CD4-positive, alpha-beta T cell treated with Interleukin-1 beta for 1 hour (primary cell): Measurements from ENCODE around the gene NRP2.
A peak's percentile ranks its signal among the peaks of the same experiment; 100 is the strongest.

Experiments used
- DNase-seq, 2 donors: peaks; one replicate each; pipeline ENCODE4 v3.0.0-alpha.2; 2020 to 2022

NRP2 gene

DNA sequence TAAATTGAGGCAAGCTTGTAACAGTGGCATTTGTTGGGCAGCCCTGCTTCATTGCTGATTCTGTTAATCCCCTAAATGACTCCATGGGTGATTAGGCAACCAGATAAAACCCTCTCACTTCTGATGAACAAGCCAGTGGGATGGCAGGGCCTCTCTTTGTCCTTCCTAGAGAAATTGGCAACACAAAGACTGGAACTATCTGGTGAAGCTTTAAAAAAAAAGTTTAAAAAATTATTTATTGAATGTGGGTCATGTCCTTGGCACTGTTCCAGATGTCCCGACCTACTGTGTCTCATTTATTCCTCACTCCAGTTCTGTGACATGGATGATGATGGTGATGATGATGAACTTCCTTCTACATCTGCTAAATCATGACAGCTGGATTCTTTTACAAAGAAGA lies 30.8 kb downstream of the NRP2 start:
- no peak for DNase-seq

DNA sequence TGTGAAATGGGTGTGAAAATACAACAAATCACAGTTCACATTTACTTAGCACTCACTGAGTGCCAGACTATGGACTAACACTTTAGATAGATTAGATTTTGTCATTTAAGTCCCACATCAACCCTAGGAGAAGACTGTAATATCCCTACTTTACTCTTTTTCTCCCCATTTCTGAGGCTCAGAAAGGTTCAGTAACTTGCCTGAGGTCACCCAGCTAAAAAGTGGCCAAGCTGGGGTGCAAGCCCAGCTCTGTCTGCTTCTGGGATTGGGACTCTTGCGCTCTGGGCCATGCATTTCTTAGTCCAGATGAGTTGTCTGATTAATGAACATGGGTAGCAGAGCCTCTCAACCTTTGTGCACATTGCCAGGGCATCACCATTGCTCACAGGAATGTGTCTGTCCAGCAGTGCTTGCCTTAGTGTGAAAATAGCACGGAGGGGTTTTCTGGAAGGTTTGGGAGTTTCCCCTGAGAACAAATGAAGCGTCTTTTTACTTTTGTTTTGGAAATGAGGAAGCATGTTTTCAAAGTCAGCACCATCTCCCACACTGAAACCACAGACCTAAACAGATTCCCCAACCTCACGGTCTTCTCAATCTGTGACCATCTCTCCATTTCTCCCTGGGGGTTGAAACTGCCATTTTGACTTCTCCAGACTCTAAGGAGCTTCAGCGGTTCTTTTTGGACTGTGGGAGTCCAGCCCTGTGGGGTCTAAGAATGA lies 31.9 kb downstream of the NRP2 start:
- DNase-seq = peak; percentile 3 to 43

DNA sequence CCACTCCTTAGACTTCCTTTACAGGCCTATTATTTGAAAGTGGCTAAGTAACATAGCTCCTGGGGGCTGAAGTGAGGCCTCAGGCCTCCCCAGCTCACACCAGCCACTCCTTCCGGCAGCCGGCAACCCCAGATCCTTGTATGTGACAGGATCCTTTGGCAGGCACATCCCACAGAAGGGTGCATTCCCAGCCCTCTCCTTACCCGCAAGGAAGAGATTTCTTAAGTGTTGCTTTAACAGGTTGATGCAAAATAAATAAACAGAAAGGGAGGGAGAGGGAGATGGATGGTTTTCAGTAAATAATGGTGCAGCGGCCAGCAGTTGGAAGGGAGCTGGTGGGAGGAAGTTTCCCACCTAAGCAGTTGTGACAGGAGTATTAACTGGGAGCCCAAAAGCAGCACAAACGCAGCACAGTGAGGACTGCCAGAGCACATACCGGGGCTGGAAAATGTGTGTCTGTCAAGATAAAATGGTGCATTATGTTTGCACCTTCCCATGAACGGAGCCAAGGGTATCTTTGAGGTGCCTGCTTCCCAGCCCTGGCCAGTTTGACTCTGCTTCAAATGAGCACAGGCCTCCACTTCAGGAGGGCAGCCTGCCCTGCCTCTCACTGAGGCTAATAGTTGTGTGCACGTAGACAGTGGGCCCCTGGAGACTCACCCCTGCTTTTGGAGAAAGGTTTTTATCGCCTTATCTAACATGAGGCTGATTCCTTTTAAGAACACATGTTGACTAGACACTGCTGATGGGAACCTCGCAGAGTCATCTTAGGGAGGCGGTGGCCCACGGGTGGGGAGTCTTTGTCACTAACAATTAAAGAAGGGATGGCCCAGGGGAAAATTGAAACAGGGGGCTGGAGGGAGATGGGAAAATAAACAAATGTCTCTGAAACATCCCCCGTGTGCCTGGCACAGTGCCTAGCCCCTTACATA lies 32.8 kb downstream of the NRP2 start:
- DNase-seq = no peak

DNA sequence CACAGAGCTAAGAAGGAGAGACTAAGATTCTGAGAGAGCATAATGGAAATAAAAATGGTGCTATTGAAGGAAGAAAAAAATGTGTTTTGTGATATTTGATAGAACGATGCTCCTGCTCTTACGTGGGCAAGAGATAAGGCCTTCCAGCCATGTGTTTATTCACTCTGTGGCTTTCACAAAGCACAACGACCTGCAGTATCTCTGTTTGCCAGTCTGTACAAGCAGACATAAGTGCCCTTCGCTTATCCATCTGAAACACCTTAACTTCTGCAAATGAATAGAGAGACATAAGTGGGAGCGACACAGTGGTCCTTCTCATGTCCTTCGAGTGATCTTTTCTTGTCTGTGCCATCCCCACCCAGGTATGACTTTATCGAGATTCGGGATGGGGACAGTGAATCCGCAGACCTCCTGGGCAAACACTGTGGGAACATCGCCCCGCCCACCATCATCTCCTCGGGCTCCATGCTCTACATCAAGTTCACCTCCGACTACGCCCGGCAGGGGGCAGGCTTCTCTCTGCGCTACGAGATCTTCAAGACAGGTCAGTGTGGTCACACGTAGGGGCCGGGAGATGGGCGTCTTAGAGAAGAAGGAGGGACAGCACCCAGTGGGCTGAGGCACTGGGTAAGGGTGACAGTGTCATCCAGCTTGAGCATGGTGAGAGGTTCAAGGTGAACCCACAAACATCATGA lies 33.7 kb downstream of the NRP2 start:
- DNase-seq = no peak

DNA sequence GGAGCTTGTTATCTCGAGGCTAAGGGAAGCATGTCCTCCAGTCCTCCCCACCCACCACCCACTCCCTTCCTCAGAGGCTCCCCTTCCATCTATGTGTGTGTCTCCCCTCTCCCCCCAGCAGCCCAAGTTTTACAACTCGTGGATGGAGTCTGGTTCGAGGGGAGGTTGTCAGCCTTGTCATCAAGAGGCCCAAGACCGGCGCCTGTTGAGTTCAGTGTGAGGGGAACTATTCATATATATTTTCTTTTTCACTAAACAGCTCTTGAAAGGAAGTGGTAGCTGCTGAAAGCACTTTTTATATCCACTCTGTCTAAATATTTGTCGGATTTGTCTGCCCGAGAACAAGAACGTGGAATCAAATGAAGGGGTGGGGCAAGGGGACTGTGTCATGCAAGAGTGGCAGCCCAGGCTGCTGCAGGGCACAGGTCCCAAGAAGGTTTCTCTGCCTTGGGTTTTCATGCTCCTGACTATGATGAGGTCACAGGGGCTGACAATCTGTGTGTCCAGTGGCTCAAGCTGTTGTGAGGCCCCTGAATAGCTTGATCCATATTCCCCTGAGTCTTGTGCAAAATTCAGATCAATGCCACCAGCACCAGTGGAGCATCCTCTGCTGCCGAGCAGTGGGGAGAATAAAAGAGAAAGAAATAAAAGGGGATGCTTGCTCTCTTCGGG lies 35.0 kb downstream of the NRP2 start:
- no peak for DNase-seq

DNA sequence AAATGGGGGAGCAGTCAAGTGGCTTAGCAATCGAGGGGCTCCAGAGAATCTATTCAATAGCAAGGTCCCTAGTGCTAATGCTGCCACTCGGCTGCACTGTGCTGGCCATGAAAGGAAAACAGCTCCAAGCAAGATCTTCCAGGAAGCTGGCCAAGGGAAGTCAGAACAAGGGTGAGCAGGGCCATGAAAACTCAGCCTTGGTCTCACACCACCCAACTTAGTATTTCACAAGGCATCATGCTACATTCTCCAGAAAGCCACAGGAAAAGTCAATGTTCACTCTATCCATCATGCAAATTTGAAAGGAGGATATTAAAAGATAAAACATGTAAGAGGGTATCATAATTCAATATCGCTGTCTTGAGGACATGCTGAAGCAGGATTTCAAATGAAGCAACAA lies 35.7 kb downstream of the NRP2 start:
- DNase-seq = no peak

DNA sequence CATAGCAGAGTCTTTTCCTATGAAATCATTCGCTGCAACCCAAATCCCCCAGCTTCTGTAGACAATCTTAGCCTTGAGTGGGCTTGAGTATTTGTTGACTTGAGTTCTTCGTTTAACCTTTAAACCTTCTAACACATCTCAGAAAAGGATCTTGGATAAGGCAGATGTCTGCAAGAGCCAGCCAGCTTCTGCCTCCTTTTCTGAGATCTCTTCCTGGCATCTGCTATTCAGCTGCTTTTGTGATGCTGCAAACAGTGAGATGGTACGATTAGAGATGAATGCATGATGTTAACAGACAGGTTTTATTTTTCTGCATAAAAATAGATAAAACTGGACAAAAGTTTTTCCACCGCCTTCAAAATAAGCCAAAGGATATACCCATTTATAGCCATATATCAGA lies 37.5 kb downstream of the NRP2 start:
- no peak for DNase-seq

DNA sequence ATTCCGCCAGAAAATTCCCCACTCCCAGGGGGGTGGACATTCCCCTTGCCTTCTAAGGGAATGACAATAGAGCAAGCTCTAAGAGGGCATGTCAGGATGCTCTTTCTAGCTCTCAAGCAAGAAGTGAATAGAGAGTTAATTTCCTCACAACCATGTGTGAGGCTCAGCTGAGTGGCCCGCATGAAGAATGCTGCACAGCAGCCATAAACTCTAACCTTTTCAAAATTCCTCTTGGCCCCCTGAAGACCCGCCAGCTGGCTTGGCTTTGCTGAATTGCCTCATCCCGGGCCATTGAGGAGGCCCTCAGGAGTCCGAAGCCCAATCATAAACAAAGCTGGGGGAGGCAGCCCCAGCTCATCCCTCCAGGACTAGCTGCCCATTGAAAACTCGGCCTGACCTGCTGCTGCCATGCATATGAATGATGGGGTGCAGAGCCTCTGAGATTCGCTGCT lies 38.2 kb downstream of the NRP2 start:
- no peak for DNase-seq

DNA sequence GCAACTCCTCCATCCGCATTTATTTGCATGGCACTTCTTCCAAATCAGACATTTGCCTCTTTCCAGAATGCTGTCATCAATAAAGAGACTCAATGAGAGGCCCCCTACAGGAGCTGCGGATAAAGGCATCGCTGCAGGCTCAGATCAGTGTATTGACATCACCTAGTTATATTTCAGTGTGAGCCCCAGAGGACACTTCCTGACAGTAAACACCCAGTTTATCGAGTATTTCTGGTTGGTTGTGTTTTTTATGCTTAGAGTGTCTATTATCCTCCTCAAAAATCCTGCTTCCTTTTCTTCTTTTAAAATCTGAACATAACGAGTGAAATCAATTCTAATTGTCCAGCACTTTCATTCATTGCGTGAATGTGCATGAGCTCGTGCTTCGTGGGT lies 38.8 kb downstream of the NRP2 start:
- DNase-seq = no peak

DNA sequence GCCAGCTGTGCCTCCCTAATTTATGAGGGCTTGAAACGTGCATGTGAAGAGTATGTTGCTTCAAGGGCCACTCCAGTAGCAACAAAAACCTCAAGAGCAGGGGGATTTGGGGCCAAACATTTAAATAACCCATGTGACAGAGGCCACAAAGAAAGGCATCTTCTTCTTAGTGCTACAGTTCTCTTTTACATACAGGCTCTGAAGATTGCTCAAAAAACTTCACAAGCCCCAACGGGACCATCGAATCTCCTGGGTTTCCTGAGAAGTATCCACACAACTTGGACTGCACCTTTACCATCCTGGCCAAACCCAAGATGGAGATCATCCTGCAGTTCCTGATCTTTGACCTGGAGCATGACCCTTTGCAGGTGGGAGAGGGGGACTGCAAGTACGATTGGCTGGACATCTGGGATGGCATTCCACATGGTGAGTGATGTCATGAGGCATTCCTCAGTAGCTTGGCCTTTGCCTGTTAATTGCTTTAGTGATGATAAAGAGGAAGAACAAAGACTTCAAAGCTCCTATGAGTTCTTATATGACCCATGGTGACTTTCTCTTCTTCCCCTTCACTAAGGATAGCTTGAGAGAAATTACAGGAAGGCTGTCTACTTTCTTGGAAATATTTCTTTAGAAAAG lies 40.1 kb downstream of the NRP2 start:
- DNase-seq = no peak

DNA sequence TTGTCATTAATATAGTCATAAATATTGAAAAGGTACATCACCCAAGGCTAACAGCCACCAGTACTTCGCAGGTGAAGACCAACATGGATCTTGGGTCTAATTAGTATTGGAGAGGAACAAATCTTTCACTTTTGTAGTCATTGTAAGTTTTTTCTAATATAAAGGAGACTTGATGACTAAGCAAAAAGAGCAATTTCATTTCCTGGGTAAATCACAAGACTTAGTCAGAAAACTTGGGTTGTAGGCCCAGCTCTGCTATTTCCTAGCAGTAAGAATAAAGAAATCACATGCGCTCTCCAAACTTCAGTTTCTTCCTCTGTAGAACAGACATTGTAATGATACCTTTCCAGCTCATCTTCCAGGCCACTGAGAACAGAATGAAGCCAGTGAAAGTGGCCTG lies 40.9 kb downstream of the NRP2 start:
- DNase-seq = no peak

DNA sequence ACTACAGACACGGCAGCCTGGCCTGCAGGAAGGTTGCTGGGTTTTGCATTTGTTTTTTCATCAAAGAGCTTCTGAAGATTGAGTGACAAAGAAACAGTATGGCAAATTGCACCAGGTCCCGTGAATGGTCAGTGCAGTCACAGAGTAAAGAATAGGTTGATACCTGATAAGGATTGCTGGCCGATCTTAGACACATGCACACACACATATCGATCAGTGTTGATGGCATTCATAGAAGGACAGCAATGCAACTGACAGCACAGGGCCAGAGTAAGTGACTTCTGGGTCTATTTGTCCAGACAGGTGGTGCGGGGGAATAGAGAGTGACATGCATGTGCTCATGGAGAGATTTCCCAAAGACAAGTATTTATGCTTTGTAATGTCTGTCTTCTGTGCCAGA lies 42.8 kb downstream of the NRP2 start:
- no peak for DNase-seq

DNA sequence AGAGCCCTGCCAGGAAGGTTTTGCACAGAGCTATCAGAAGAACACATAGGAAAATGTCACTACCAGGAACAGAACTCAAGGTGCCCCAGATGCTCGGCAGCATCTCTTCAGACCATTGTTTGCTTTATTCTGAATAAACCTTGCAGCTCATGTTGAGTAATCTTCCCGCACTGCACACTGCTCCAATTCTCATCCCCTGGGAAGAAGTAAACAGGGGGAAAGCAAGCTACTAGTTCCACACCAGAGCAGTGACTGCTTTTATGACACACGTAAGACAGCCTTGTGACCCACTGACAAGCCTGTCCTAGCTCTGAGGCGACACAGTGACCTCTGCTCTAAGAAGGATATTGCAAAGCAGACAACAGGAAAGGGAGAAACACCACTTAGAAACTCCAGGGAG lies 44.2 kb downstream of the NRP2 start:
- DNase-seq = no peak

DNA sequence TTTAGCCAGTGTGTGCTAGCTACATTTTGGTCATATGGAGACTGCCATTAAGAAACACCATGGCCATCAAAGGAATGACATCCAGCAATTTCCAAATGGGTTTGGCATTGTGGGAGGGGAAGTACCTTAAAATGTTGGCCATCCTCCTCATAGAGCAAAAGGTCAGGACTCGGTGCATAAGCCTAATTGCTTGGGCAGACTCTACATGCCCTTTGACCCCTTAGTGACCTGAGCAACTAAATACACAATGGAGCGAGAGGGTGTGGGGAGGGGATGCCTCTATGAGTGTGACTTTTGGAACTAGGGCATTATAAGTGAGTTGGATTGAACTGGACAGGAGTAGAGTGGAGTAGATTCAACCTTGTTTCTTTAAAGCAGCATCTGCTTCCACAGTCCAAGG lies 44.9 kb downstream of the NRP2 start:
- DNase-seq = no peak

DNA sequence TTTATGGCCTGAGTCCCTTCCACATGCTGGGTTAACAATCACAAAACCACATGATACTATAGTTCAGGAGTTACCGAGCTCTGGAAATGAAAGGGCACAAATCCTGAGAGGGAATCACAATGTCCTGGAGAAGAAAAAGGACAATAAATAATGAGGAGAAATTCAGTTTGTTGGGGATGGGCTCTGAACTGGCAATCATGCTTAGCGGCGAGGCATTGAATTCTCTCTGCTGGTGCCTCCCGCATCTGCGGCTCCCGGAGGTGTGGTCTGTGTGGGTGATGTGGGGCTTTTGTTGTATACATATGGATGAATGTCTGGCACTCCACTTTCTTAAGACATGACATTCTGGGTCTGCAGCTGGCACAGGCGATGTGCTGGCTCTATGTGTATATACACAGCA lies 46.1 kb downstream of the NRP2 start:
- no peak for DNase-seq

DNA sequence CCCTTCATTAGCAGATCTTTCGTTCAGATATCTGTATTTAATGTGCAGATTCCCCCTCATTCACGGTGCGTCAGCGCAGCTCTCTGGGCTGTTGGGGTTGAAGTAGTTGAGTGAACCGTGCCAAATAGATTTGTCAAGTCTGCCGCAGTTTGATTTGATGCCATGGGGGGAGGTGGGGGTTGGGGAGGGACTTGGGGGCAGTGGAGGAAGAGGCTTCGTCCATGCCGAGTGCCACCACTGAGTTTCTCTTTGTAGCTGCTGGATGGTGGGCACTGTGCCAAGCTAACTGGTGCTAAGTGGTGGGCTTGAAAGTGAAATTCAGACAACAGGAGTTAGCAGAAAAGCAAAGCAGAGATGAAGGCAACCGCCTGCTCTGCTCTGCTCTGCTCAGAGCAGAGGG lies 47.9 kb downstream of the NRP2 start:
- DNase-seq = no peak

DNA sequence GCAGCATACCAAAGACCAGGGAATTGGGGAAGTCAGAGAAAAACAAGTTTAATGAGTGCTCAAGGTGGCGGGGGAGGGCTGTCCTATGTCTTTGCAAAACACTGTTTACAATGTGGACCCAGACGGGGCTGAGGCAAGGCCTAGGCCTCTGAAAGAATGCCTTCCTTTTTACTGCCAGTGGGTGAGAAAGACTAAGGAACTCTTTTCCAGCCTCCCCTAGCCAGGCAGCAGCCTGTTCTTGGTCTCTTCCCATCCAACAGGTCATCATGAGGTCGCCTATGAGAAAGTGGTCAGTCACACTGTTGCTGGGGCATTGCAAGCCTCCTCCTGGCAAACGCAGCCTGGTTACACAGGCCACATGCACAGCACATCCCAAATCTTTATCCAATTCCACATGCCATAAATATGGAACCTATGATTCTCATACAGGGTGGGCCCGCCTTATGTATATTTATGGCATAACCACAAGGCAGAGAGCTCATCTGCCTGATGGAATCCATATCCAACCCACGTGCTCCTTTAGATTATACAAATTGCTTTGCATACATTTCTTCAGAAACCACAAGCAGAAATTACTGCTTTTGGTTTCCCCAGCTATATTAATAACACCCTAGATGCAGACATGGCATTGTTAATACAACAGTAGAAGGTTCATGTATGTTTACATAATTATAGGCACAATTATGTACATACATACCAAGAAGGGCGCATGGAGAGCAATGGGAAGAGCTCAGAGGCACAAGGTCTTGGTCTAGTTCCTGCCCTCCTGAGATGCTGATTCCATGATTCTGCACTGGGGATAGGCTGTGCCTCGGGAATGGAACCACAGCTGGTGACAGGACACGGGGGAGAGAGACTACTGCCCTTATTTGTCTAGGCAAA lies 48.6 kb downstream of the NRP2 start:
- DNase-seq = no peak

DNA sequence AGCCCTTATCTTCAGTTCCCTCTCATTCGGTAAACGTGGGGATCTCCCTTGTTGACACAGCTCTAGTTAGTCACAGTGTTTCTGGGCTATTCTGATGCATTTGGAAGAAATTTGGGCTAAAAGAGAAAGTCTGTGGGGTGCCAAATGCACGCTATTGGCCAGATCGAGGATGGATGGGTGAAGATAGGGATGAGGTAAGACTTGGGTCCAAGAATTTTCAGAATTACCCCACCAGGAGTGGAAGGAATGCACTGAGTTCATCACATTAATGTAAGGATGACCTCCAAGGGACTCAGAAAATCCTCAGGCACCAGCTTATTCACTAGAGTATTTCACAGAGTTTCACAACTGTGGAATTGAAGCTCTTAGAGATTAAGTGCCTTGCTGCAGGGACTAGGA lies 49.3 kb downstream of the NRP2 start:
- DNase-seq = no peak

DNA sequence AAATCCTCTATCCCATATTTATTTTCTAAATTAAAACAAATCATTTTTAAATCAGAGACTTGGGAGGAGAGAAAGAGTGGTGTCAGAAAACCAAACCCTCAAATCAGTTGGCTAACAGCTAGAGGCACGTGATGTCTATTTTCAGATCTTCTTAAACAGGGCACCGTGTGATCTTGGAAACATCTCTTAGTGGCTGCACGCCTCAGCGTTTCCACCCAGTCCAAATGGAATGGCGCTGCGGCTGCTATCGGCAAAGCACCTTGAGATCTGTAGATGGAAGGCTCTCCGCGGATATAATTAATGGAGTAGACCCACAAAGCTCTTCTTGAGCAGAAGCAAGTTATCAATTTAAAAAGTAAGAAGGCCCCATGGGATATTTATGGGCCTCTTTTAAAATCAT lies 50.0 kb downstream of the NRP2 start:
- no peak for DNase-seq

DNA sequence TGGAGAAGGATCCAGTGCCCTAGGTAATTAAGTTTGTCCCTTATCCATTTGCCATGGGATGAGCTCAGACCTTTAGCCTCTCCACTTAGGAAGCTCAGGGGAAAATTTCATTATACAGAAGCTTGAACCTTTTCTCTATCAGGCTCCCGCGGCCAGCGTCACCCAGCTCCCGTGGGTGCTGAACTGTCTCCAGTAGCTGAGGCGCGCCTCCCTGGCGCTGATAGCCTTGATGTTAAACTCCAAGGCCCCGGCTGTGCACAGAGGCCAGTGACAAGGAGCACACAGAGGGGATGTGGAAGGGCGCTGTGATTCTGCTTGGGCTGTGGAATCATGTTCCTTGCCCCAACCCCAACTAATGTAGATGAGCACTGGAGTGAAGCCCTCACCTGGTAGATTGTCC lies 50.8 kb downstream of the NRP2 start:
- no peak for DNase-seq

DNA sequence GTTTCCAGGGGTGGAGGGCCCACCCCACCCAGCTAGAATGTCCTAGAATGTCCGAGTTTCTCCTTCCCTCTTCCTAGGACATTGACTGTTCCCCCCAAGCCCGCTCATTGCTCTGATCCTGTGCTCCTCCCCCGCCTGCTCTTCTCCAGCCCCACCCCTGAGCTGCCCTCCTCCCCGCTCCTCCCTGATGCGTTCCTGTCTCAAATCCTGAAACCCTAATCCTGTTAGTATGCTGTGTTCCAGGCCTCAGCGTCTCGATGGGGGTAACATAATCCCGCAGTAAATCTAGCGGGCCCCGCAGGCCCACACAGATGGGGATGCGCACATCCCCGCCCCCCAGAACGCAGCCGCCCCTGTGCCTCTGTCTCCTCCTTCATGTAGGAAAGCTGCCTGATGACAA lies 51.3 kb downstream of the NRP2 start:
- no peak for DNase-seq
